Thoracic aorta (tissue), 2 donors: Measurements from ENCODE around the gene NDUFA8. TPM values are rescaled to one million over a fixed set of nuclear protein-coding genes. Genes with fewer than 3 reads are reported as not detected.

ENCODE experiments used
- ATAC-seq: fragments of 150-250 bp; one replicate; pipeline ENCODE4 v1.8.0; 2017; ENCODE audit warnings: low read depth; ENCODE audit not compliant: insufficient number of reproducible peaks, low FRiP score
- DNase-seq: peaks from one replicate; pipeline ENCODE4 v3.0.0-alpha.2; 2020; ENCODE audit warnings: low spot score
- H3K27ac ChIP-seq, 2 donors: fragments of 200-600 bp; sonication (generic); 1 replicate in 1 of 2; 2 replicates in 1 of 2; pipeline ENCODE4 v1.5.1; 2016; ENCODE audit warnings: mild to moderate bottlenecking in 2 of 2, moderate library complexity in 2 of 2
- H3K27me3 ChIP-seq: fragments of 200-600 bp; sonication (generic); replicated peaks from 2 replicates; pipeline ENCODE4 v1.6.0; 2016; ENCODE audit warnings: mild to moderate bottlenecking; ENCODE audit not compliant: insufficient read depth
- H3K36me3 ChIP-seq: fragments of 200-600 bp; sonication (generic); one replicate; pipeline ENCODE4 v1.5.1; 2016
- H3K4me1 ChIP-seq, 2 donors: fragments of 200-600 bp; sonication (generic); 1 replicate in 1 of 2; 2 replicates in 1 of 2; pipeline versions ENCODE4 v1.5.1 to v1.6.0; 2016; ENCODE audit warnings: low read depth in 2 of 2, mild to moderate bottlenecking in 1 of 2; ENCODE audit not compliant: control insufficient read depth in 1 of 2
- H3K4me3 ChIP-seq: fragments of 200-600 bp; sonication (generic); 2 replicates; pipeline ENCODE4 v1.5.1; 2016; ENCODE audit warnings: mild to moderate bottlenecking
- H3K9me3 ChIP-seq: fragments of 200-600 bp; sonication (generic); 2 replicates; pipeline ENCODE4 v1.5.1; 2016
- CTCF ChIP-seq: fragments of 200-600 bp; sonication (generic); IDR thresholded peaks from one replicate; pipeline ENCODE4 v1.5.1; 2019; ENCODE audit warnings: antibody characterized with exemption
- total RNA-seq, 2 donors: library from RNA; depleted of rRNA; stranded (reverse); fragments of >200 nt; gene quantifications; one replicate each; pipeline versions ENCODE4 v1.1.0 to v1.2.3, GENCODE V29; 2016

Gene NDUFA8
- total RNA-seq, 2 donors from 2014 or later, result 14.6 to 19.3 TPM

GRCh38 chr9:122095010-122095767 is 64.4 kb downstream of the NDUFA8 start:
- no peak overlapping the region for H3K27ac ChIP-seq
- no peak for DNase-seq
- no peaks in the 10 kb centered on the region for H3K36me3 ChIP-seq
- no peaks in the 10 kb centered on the region for H3K9me3 ChIP-seq
- H3K4me1 ChIP-seq, result peaks cover 8 to 25% of the 10 kb centered on the region in 2 donors
- peak; percentile 42 for TF ChIP-seq CTCF
- no peaks in the 10 kb centered on the region for H3K27me3 ChIP-seq
- no peak overlapping the region for H3K4me3 ChIP-seq
- no peak for ATAC-seq

Other genes with a start within 250 kb of the NDUFA8 start
- 10 to 100 TPM; 25.7 to 31.2 TPM for gene TTLL11, start 66.5 kb downstream of the NDUFA8 start, total RNA-seq
- gene MORN5, start 129 bp upstream of the NDUFA8 start, total RNA-seq, result not detected
- 1 to 10 TPM; 5.0 to 6.5 TPM for gene LHX6, start 69.2 kb upstream of the NDUFA8 start, total RNA-seq
- gene RBM18, start 105.1 kb upstream of the NDUFA8 start, total RNA-seq, result 10 to 100 TPM in 1 of 2 donors, 1 to 10 TPM in 1; 7.3 to 10.5 TPM
- 10 to 100 TPM; 16.9 to 36.8 TPM for gene MRRF, start 105.1 kb upstream of the NDUFA8 start, total RNA-seq
- gene PTGS1, start 211.2 kb upstream of the NDUFA8 start, total RNA-seq, result 10 to 100 TPM; 10.8 to 13.8 TPM